HepG2 (cell line): Measurements from ENCODE around the gene LSM2. TPM values are rescaled to one million over a fixed set of nuclear protein-coding genes. Genes with fewer than 3 reads are reported as not detected.

Source experiments
- BCL3 ChIP-seq: sonication (generic); formaldehyde crosslinking; IDR thresholded peaks from 2 replicates; pipeline ENCODE4 v1.5.1; 2020; ENCODE audit warnings: mild to moderate bottlenecking, missing genetic modification reagents, moderate library complexity
- CERS6 ChIP-seq: sonication (generic); formaldehyde crosslinking; IDR thresholded peaks from 2 replicates; pipeline ENCODE4 v1.5.0; 2020; ENCODE audit warnings: missing genetic modification reagents
- GTF2F1 ChIP-seq: fragments of 150-350 bp; IDR thresholded peaks from 2 replicates; pipeline ENCODE4 v1.6.1; 2014; ENCODE audit warnings: low read length
- IRF2 ChIP-seq: IDR thresholded peaks from 2 replicates; pipeline ENCODE4 v1.6.1; 2018; ENCODE audit warnings: missing genetic modification reagents, missing compliant biosample characterization
- MTA1 ChIP-seq: sonication (generic); formaldehyde crosslinking; IDR thresholded peaks from 2 replicates; pipeline ENCODE4 v1.4.0; 2020; ENCODE audit warnings: missing genetic modification reagents, mild to moderate bottlenecking, borderline replicate concordance
- MXD1 ChIP-seq: sonication (generic); formaldehyde crosslinking; IDR thresholded peaks from 2 replicates; pipeline ENCODE4 v1.4.0; 2020; ENCODE audit warnings: mild to moderate bottlenecking, missing genetic modification reagents
- PHF20 ChIP-seq: sonication (generic); formaldehyde crosslinking; IDR thresholded peaks from 2 replicates; pipeline ENCODE4 v1.5.0; 2020; ENCODE audit warnings: mild to moderate bottlenecking, missing genetic modification reagents
- PRMT3 ChIP-seq: sonication (generic); formaldehyde crosslinking; IDR thresholded peaks from 2 replicates; pipeline ENCODE4 v1.8.1; 2022; ENCODE audit warnings: low read depth, mild to moderate bottlenecking, moderate library complexity, missing genetic modification reagents, borderline replicate concordance
- RAD51 ChIP-seq: fragments of 450-650 bp; IDR thresholded peaks from 2 replicates; pipeline ENCODE4 v1.6.1; 2016; ENCODE audit warnings: borderline replicate concordance
- SMAD3 ChIP-seq: sonication (generic); formaldehyde crosslinking; IDR thresholded peaks from 2 replicates; pipeline ENCODE4 v1.4.0; 2020; ENCODE audit warnings: missing genetic modification reagents
- SNAPC2 ChIP-seq: sonication (generic); formaldehyde crosslinking; IDR thresholded peaks from 2 replicates; pipeline ENCODE4 v1.8.1; 2022; ENCODE audit warnings: mild to moderate bottlenecking, missing genetic modification reagents
- SNRNP70 ChIP-seq: fragments of 200-400 bp; formaldehyde crosslinking; IDR thresholded peaks from 2 replicates; pipeline ENCODE4 v1.6.1; 2017; ENCODE audit warnings: mild to moderate bottlenecking, low read depth, low read length, moderate library complexity
- THAP8 ChIP-seq: sonication (generic); formaldehyde crosslinking; IDR thresholded peaks from 2 replicates; pipeline ENCODE4 v1.5.1; 2020; ENCODE audit warnings: missing genetic modification reagents, mild to moderate bottlenecking, borderline replicate concordance
- ZNF256 ChIP-seq: sonication (generic); formaldehyde crosslinking; conservative IDR thresholded peaks from 2 replicates; pipeline ENCODE4 v1.4.0; 2020; ENCODE audit warnings: missing genetic modification reagents
- ZNF318 ChIP-seq: sonication (generic); formaldehyde crosslinking; IDR thresholded peaks from 2 replicates; pipeline ENCODE4 v1.4.0; 2020; ENCODE audit warnings: mild to moderate bottlenecking, missing genetic modification reagents
- ZNF549 ChIP-seq: sonication (generic); formaldehyde crosslinking; IDR thresholded peaks from 2 replicates; pipeline ENCODE4 v1.5.0; 2020; ENCODE audit warnings: missing genetic modification reagents
- ZNF761 ChIP-seq: sonication (generic); formaldehyde crosslinking; conservative IDR thresholded peaks from 2 replicates; pipeline ENCODE4 v1.4.0; 2020; ENCODE audit warnings: mild to moderate bottlenecking, missing genetic modification reagents
- ZZZ3 ChIP-seq: sonication (generic); formaldehyde crosslinking; IDR thresholded peaks from 2 replicates; pipeline ENCODE4 v1.4.0; 2020; ENCODE audit warnings: missing genetic modification reagents, mild to moderate bottlenecking, borderline replicate concordance
- polyA plus RNA-seq, 8 experiments: library from polyadenylated mRNA; depleted of rRNA in 3 of 8; stranded (reverse) in 7 of 8; unstranded in 1 of 8; fragments of >200 nt; fragmentation: Illumina TruSeq in 4 of 8; extraction: Trizol in 4 of 8; gene quantifications; 2 replicates each; pipeline versions ENCODE4 v1.2.1 to v1.2.3, GENCODE V29; 2011 to 2016; ENCODE audit warnings: low read depth in 4 of 8, missing spikeins in 1 of 8, mixed read lengths in 1 of 8; ENCODE audit not compliant: insufficient read depth in 1 of 8
- total RNA-seq, 5 experiments: library from RNA; depleted of rRNA; stranded (reverse); fragments of >200 nt; fragmentation: Illumina TruSeq; extraction: Trizol; gene quantifications; 2 replicates each; pipeline ENCODE4 v1.2.3, GENCODE V29; 2016; ENCODE audit warnings: low read depth in 1 of 5

Gene LSM2
- total and polyA plus RNA-seq, 2 of the 13 experiments (the other 11 are each of a cell fraction or from before 2014, with no cell fraction given): 69.4 to 90.5 TPM

- no peak for TF ChIP-seq SMAD3 (CRISPR knock-in tag)
- TF ChIP-seq RAD51: no peak
- TF ChIP-seq PHF20: peak; percentile 95
- peak; percentile 88; the same call in 1 of the 2 replicates for TF ChIP-seq MXD1 (CRISPR knock-in tag)
- no peak for TF ChIP-seq PRMT3 (CRISPR knock-in tag)
- no peak for TF ChIP-seq SNRNP70
- TF ChIP-seq IRF2 (CRISPR knock-in tag): peak; percentile 83
- peak; percentile 84; the same call in 1 of the 2 replicates for TF ChIP-seq ZNF318
- TF ChIP-seq ZNF256 (CRISPR knock-in tag): peak; percentile 92
- TF ChIP-seq ZNF761 (CRISPR knock-in tag): peak; percentile 91
- peak; percentile 97 for TF ChIP-seq MTA1
- TF ChIP-seq THAP8 (CRISPR knock-in tag): no peak
- no peak for TF ChIP-seq ZNF549 (CRISPR knock-in tag)
- TF ChIP-seq BCL3: peak; percentile 95
- peak; percentile 86; the same call in 1 of the 2 replicates for TF ChIP-seq ZZZ3
- TF ChIP-seq SNAPC2 (CRISPR knock-in tag): peak; percentile 94; the same call in 1 of the 2 replicates
- TF ChIP-seq CERS6 (CRISPR knock-in tag): no peak
- no peak for TF ChIP-seq GTF2F1
These were observed at the start of gene LSM2 (continued) for GRCh38 chr6:31806470-31807272.
